ENCODE data around the gene DAPK3.
"Not testable (repeated sequence)": the region's sequence is repeated elsewhere in the genome, so short reads cannot be mapped to it uniquely, and the experiment has no call there.

The DAPK3 gene

GRCh38 chr19:3977242-3978143 lies 6.6 kb upstream of the DAPK3 start:
- DNase-seq: no peak

GRCh38 chr19:3976495-3977241 lies 5.8 kb upstream of the DAPK3 start:
- no peak for DNase-seq

GRCh38 chr19:3975637-3976087 lies 4.8 kb upstream of the DAPK3 start:
- DNase-seq: no peak

- no peak for DNase-seq
These were observed 4.2 kb upstream of the DAPK3 start for GRCh38 chr19:3975144-3975543.

- DNase-seq: no peak
These were observed 539 bp downstream of the DAPK3 start for GRCh38 chr19:3970313-3970807.

GRCh38 chr19:3969435-3970312 lies 1.2 kb downstream of the DAPK3 start:
- DNase-seq: no peak

- peak; percentile 4 for DNase-seq
These were observed 2.1 kb downstream of the DAPK3 start for GRCh38 chr19:3968556-3969434.

GRCh38 chr19:3967983-3968382 lies 2.9 kb downstream of the DAPK3 start:
- not testable (repeated sequence) for DNase-seq

GRCh38 chr19:3966051-3967017 lies 4.6 kb downstream of the DAPK3 start:
- no peak for DNase-seq

GRCh38 chr19:3964256-3965194 lies 6.4 kb downstream of the DAPK3 start:
- DNase-seq: no peak

- no peak for DNase-seq
These were observed 7.2 kb downstream of the DAPK3 start for GRCh38 chr19:3963458-3964255.

GRCh38 chr19:3961007-3961406 lies 9.9 kb downstream of the DAPK3 start:
- DNase-seq: no peak

- DNase-seq: no peak
These were observed 11.2 kb downstream of the DAPK3 start for GRCh38 chr19:3959766-3960131.

GRCh38 chr19:3958836-3959765 lies 11.8 kb downstream of the DAPK3 start:
- DNase-seq: no peak

GRCh38 chr19:3955688-3956087 lies 15.2 kb downstream of the DAPK3 start:
- no peak for DNase-seq

- not testable (repeated sequence) for DNase-seq
These were observed 15.6 kb downstream of the DAPK3 start for GRCh38 chr19:3955276-3955675.

GRCh38 chr19:3954107-3954506 lies 16.8 kb downstream of the DAPK3 start:
- DNase-seq: no peak
